ENCODE data around the gene ZC3H12A. TPM values are rescaled to one million over a fixed set of nuclear protein-coding genes. Genes with fewer than 3 reads are reported as not detected.

The ZC3H12A gene
- total and polyA plus RNA-seq, 10 donors, result 9.7 to 33.1 (median 19.8) TPM

- 4 to 7% (median 6%) methylated on average over 20 to 26 of the region's 26 CpGs for WGBS, 5 donors
- peak; percentile 81 for DNase-seq
- H3K4me1 ChIP-seq, result peaks cover 9 to 53% (median 30%) of the 10 kb centered on the region in 6 donors
- peak overlapping the region in 7 of 8 donors; percentile 88 to 98 (median 95) for H3K27ac ChIP-seq
- intact Hi-C loops (cut with DNase I; ENCODE audit: low total_unique reads), result loop anchor here (2.0 kb wide), 1 partner anchor 39 kb away; no protein-coding TSS in a partner anchor
- H3K27me3 ChIP-seq (replicated peaks in 1 of 7), result no peaks in the 10 kb centered on the region
- no peak for TF ChIP-seq CTCF (IDR thresholded peaks at IDR 0.05 in 8 of 11, conservative IDR thresholded peaks at IDR 0.05 in 3 of 11)
- TF ChIP-seq POLR2A (IDR thresholded peaks at IDR 0.05), result no peak
- no peak for TF ChIP-seq POLR2AphosphoS5 (IDR thresholded peaks at IDR 0.05)
- H3K36me3 ChIP-seq, result peaks cover 0 to 44% (median 19%) of the 10 kb centered on the region in 6 donors
- no peaks in the 10 kb centered on the region for H3K9me3 ChIP-seq
- peak overlapping the region; percentile 92 to 100 (median 100) for H3K4me3 ChIP-seq
These were observed 39.5 kb downstream of the ZC3H12A start for GRCh38 chr1:37513795-37514349.

- peak within 1 kb of the TSS; percentile 88 to 98 (median 96) for H3K27ac ChIP-seq
- TF ChIP-seq POLR2AphosphoS5 (IDR thresholded peaks at IDR 0.05) (peak; percentile 92 to 93 (median 93)), POLR2A (IDR thresholded peaks at IDR 0.05) (peak in 1 of 3 donors; percentile 78), CTCF (IDR thresholded peaks at IDR 0.05 in 8 of 11, conservative IDR thresholded peaks at IDR 0.05 in 3 of 11) (peak in 10 of 11 experiments; percentile 4 to 93 (median 70))
These were observed 40.2 kb downstream of the ZC3H12A start, which contains the start of gene MEAF6 for GRCh38 chr1:37514350-37515184. TSS of gene MEAF6 (minus strand) at chr1:37514766. CDS start at chr1:37514746, 20 bp downstream.

GRCh38 chr1:37515185-37516034, 41.0 kb downstream of the ZC3H12A start:
- intact Hi-C loops (cut with DNase I; ENCODE audit: low total_unique reads), result loop anchor here (2.0 kb wide), 1 partner anchor 37 kb away; no protein-coding TSS in a partner anchor
- WGBS, 5 donors, result 76 to 79% (median 77%) methylated on average over 18 of the region's 18 CpGs
- Histone ChIP-seq H3K4me3 (peak overlapping the region; percentile 92 to 100 (median 100)), H3K9me3 (no peaks in the 10 kb centered on the region), H3K27ac (peak overlapping the region; percentile 88 to 98 (median 96)), H3K4me1 (peaks cover 9 to 43% (median 30%) of the 10 kb centered on the region in 6 donors), H3K27me3 (replicated peaks in 1 of 7) (no peaks in the 10 kb centered on the region), H3K36me3 (peaks cover 0 to 29% (median 15%) of the 10 kb centered on the region in 6 donors)
- DNase-seq, result no peak
- no peak for TF ChIP-seq POLR2AphosphoS5 (IDR thresholded peaks at IDR 0.05)
- no peak for TF ChIP-seq POLR2A (IDR thresholded peaks at IDR 0.05)
- no peak for TF ChIP-seq CTCF (IDR thresholded peaks at IDR 0.05 in 8 of 11, conservative IDR thresholded peaks at IDR 0.05 in 3 of 11)

More at GRCh38 chr1:37514350-37515184, 40.2 kb downstream of the ZC3H12A start, which contains the start of gene MEAF6:
- DNase-seq, result peak; percentile 96
- no peaks in the 10 kb centered on the region for H3K9me3 ChIP-seq
- H3K36me3 ChIP-seq, result peaks cover 0 to 37% (median 15%) of the 10 kb centered on the region in 6 donors
- H3K27me3 ChIP-seq (replicated peaks in 1 of 7), result no peaks in the 10 kb centered on the region
- intact Hi-C loops (cut with DNase I; ENCODE audit: low total_unique reads), result loop anchor here (2.0 kb wide), 1 partner anchor 38 kb away; no protein-coding TSS in a partner anchor
- H3K4me1 ChIP-seq, result peaks cover 9 to 46% (median 30%) of the 10 kb centered on the region in 6 donors
- peak within 1 kb of the TSS; percentile 92 to 100 (median 100) for H3K4me3 ChIP-seq
- 1% methylated on average over 53 to 100 of the region's 100 CpGs for WGBS, 5 donors
